ENCODE results near the gene HOXD4. TPM values are rescaled to one million over a fixed set of nuclear protein-coding genes. Genes with fewer than 3 reads are reported as not detected.

Gene HOXD4
- total RNA-seq, 1 experiment from 2014 or later: 1.4 TPM

GRCh38 chr2:176124947-176125771, 26.2 kb upstream of the HOXD4 start:
- POLR2A ChIA-PET: no interaction called here
- BruUV-seq (replicated peaks): no TSS peak
- ATAC-seq (peak; percentile 30; the same call in 1 of the 2 replicates), DNase-seq (ENCODE audit: low read depth, low spot score) (no peak)
- CTCF ChIA-PET: interaction anchor here (0.6 to 1.2 kb wide), 2 partner anchors 246 to 529 kb away, joined by 3 to 4 read pairs; no protein-coding TSS in a partner anchor
- H3K4me3 ChIP-seq (ENCODE audit: low read depth in 2 of 2, low read length in 2 of 2): no peak overlapping the region
- peaks cover 7% of the 10 kb centered on the region for H3K4me1 ChIP-seq (ENCODE audit: control insufficient read depth, insufficient read depth, low read length)
- no peak for TF ChIP-seq CTCF (IDR thresholded peaks at IDR 0.05)
- TF ChIP-seq SIN3A (IDR thresholded peaks at IDR 0.05; ENCODE audit: borderline replicate concordance, insufficient read depth, low read depth, low read length): no peak
- no peak for TF ChIP-seq TCF7L2 (IDR thresholded peaks at IDR 0.05; ENCODE audit: low read depth, low read length)
- TF ChIP-seq POLR2AphosphoS5 (IDR thresholded peaks at IDR 0.05; ENCODE audit: low read depth, low read length): no peak
- no peak for TF ChIP-seq REST (IDR thresholded peaks at IDR 0.05; ENCODE audit: insufficient read depth in 1 of 2, low read depth in 2 of 2, low read length in 1 of 2)
- intact Hi-C loops (cut with micrococcal nuclease; ENCODE audit: unreplicated experiment): loop anchor here (5.0 to 10.0 kb wide), 4 partner anchors 527 to 1037 kb away; no protein-coding TSS in a partner anchor
- no peaks in the 10 kb centered on the region for H3K9me3 ChIP-seq (ENCODE audit: control insufficient read depth, insufficient read depth, low read depth, low read length)
- no peaks in the 10 kb centered on the region for H3K27me3 ChIP-seq (ENCODE audit: control insufficient read depth, insufficient read depth, low read length)
- in situ Hi-C loops (cut with HindIII; ENCODE audit: low pct_unique_long_range_greater_than_20kb, low sequenced_read_pairs): no loop called here
- H3K36me3 ChIP-seq (ENCODE audit: control insufficient read depth, insufficient read depth, low read length): no peaks in the 10 kb centered on the region
- no peak overlapping the region for H3K27ac ChIP-seq (ENCODE audit: low read length)

- H3K4me3 ChIP-seq (ENCODE audit: low read depth in 2 of 2, low read length in 2 of 2): no peak overlapping the region
- H3K36me3 ChIP-seq (ENCODE audit: control insufficient read depth, insufficient read depth, low read length): no peaks in the 10 kb centered on the region
- in situ Hi-C loops (cut with HindIII; ENCODE audit: low pct_unique_long_range_greater_than_20kb, low sequenced_read_pairs) (no loop called here), intact Hi-C loops (cut with micrococcal nuclease; ENCODE audit: unreplicated experiment) (loop anchor here (2.0 to 10.0 kb wide), 5 partner anchors 513 to 1037 kb away; no protein-coding TSS in a partner anchor)
- no peak overlapping the region for H3K27ac ChIP-seq (ENCODE audit: low read length)
- H3K4me1 ChIP-seq (ENCODE audit: control insufficient read depth, insufficient read depth, low read length): peaks cover 7% of the 10 kb centered on the region
- no peaks in the 10 kb centered on the region for H3K27me3 ChIP-seq (ENCODE audit: control insufficient read depth, insufficient read depth, low read length)
- DNase-seq (ENCODE audit: low read depth, low spot score) (no peak), ATAC-seq (no peak)
- CTCF ChIA-PET: interaction anchor here (1.2 kb wide), 1 partner anchor 528 kb away, joined by 4 read pairs; no protein-coding TSS in a partner anchor
- TF ChIP-seq SIN3A (IDR thresholded peaks at IDR 0.05; ENCODE audit: borderline replicate concordance, insufficient read depth, low read depth, low read length) (no peak), CTCF (IDR thresholded peaks at IDR 0.05) (no peak), POLR2AphosphoS5 (IDR thresholded peaks at IDR 0.05; ENCODE audit: low read depth, low read length) (no peak), TCF7L2 (IDR thresholded peaks at IDR 0.05; ENCODE audit: low read depth, low read length) (no peak), REST (IDR thresholded peaks at IDR 0.05; ENCODE audit: insufficient read depth in 1 of 2, low read depth in 2 of 2, low read length in 1 of 2) (no peak)
- POLR2A ChIA-PET: no interaction called here
- H3K9me3 ChIP-seq (ENCODE audit: control insufficient read depth, insufficient read depth, low read depth, low read length): no peaks in the 10 kb centered on the region
- no TSS peak for BruUV-seq (replicated peaks)
Measured at GRCh38 chr2:176125772-176126054, 25.6 kb upstream of the HOXD4 start.
